Measurements from ENCODE around the gene RANBP10. TPM values are rescaled to one million over a fixed set of nuclear protein-coding genes. Genes with fewer than 3 reads are reported as not detected.

Gene RANBP10
- total RNA-seq, 2 donors from 2014 or later = 14.7 to 22.5 TPM

DNA sequence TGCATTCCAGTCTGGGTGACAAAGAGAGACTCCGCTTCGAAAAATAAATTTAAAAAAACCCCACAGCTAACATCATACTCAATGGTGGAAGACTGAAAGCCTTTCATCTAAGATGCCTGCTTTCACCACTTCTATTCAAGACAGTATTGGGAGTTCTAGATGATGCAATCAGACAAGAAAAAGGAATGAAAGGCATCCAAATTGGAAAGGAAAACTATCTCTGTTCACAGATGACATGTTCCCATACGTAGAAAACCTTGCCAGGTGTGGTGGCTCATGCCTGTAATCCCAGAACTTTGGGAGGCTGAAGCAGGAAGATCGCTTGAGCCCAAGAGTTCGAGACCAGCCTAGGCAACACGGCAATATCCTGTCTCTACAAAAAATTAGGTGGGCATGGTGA, 31.1 kb downstream of the RANBP10 start:
- H3K36me3 ChIP-seq = no peaks in the 10 kb centered on the region
- H3K9me3 ChIP-seq = no peaks in the 10 kb centered on the region
- H3K27me3 ChIP-seq = no peaks in the 10 kb centered on the region
- TF ChIP-seq, protein P1, sequence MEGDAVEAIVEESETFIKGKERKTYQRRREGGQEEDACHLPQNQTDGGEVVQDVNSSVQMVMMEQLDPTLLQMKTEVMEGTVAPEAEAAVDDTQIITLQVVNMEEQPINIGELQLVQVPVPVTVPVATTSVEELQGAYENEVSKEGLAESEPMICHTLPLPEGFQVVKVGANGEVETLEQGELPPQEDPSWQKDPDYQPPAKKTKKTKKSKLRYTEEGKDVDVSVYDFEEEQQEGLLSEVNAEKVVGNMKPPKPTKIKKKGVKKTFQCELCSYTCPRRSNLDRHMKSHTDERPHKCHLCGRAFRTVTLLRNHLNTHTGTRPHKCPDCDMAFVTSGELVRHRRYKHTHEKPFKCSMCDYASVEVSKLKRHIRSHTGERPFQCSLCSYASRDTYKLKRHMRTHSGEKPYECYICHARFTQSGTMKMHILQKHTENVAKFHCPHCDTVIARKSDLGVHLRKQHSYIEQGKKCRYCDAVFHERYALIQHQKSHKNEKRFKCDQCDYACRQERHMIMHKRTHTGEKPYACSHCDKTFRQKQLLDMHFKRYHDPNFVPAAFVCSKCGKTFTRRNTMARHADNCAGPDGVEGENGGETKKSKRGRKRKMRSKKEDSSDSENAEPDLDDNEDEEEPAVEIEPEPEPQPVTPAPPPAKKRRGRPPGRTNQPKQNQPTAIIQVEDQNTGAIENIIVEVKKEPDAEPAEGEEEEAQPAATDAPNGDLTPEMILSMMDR (IDR thresholded peaks at IDR 0.05) = no peak
- intact Hi-C loops (cut with DNase I) = no loop called here
- H3K27ac ChIP-seq = no peak overlapping the region
- no peak for DNase-seq
- no peak overlapping the region for H3K4me3 ChIP-seq
- no peaks in the 10 kb centered on the region for H3K4me1 ChIP-seq
- H3K9ac ChIP-seq (ENCODE audit: low read depth in 2 of 2, low read length in 2 of 2) = no peak overlapping the region

DNA sequence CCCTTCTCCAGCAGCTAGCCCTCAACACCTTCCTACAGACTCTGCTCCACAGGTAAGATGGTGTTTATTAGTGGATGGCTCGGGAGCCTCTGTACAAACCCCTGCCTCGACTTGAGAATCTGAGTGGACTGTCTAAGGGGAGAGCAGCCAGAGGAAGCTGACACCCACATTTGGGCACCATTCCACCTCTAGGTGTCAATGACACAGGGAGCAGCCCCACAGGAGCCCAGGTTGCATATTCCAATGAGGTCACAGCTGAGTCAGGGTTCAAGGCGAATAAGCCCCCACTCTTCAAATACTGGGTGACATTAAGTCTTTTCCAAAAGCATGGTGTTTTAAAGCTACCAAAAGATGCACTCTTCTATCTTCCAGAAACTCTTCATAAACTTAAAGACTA, 31.9 kb downstream of the RANBP10 start:
- DNase-seq = no peak
- intact Hi-C loops (cut with DNase I) = no loop called here
- no peak overlapping the region for H3K9ac ChIP-seq (ENCODE audit: low read depth in 2 of 2, low read length in 2 of 2)
- H3K9me3 ChIP-seq = no peaks in the 10 kb centered on the region
- no peaks in the 10 kb centered on the region for H3K36me3 ChIP-seq
- no peaks in the 10 kb centered on the region for H3K27me3 ChIP-seq
- H3K4me3 ChIP-seq = no peak overlapping the region
- H3K27ac ChIP-seq = no peak overlapping the region
- no peaks in the 10 kb centered on the region for H3K4me1 ChIP-seq
- TF ChIP-seq, protein P1 (IDR thresholded peaks at IDR 0.05) = no peak

DNA sequence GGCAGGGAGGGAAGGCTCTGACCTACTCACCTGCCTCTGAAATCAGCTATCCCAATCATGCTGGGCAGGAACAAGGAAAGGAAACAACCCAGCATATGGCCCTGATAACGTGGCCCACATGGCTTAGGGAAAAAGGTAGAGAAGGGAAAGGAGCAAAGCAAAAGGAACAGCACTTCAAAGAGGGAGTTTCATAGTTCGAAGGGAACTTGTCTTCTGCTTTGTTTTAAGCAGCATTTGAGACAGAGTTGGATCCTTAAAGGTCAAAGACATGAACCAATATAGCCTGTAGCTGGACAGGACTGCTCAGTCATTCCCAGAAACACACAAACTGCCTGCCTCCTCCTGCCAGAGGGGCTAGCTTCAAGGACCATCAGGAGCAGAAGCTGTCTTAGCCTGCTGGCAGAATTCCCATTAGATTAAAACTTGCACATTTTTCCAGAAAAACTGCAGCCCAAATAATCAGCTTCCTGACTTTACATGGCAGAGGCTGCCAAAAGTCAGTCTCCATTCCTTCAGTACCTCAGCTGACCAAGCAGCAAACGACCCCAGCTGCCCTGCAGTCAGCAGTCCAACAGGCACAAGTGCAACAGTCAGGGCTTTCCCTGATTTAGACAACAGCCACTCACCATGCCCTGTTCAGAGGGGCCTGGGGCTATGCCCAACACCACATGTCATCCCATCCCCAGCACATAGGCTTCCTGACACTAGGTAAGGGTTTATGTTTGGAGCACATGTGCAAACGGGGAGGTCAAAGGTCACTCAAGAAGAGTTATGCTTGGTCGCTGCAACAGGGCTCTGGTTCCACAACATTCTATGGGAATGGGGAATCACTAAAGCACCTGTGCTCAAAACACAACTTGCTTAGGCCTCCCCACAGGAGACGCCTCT, 32.5 kb downstream of the RANBP10 start:
- no peak overlapping the region for H3K9ac ChIP-seq (ENCODE audit: low read depth in 2 of 2, low read length in 2 of 2)
- DNase-seq = no peak
- H3K27me3 ChIP-seq = no peaks in the 10 kb centered on the region
- intact Hi-C loops (cut with DNase I) = no loop called here
- H3K36me3 ChIP-seq = no peaks in the 10 kb centered on the region
- TF ChIP-seq, protein P1 (IDR thresholded peaks at IDR 0.05) = no peak
- no peak overlapping the region for H3K4me3 ChIP-seq
- no peak overlapping the region for H3K27ac ChIP-seq
- no peaks in the 10 kb centered on the region for H3K4me1 ChIP-seq
- no peaks in the 10 kb centered on the region for H3K9me3 ChIP-seq

DNA sequence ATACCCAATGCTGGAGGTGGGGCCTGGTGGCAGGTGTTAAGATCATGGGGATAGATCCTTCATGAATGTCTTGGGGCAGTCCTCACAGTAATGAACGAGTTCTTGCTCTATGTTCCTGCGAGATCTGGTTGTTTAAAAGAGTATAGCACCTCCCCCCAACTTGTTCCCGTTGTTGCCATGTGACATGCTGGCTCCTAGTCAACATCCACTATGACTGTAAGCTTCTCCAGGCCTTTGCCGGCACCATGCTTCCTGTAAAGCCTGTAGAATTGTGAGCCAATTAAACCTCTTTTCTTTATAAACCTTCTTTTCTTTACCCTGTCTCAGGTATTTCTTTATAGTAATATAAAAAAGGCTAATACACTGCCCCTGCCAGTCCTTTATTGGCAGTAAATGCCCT, 33.3 kb downstream of the RANBP10 start:
- DNase-seq = no peak
- Histone ChIP-seq H3K9me3 (no peaks in the 10 kb centered on the region), H3K36me3 (no peaks in the 10 kb centered on the region), H3K9ac (ENCODE audit: low read depth in 2 of 2, low read length in 2 of 2) (no peak overlapping the region), H3K27me3 (no peaks in the 10 kb centered on the region), H3K4me1 (no peaks in the 10 kb centered on the region), H3K27ac (no peak overlapping the region), H3K4me3 (no peak overlapping the region)
- TF ChIP-seq, protein P1 (IDR thresholded peaks at IDR 0.05) = no peak
- intact Hi-C loops (cut with DNase I) = no loop called here

DNA sequence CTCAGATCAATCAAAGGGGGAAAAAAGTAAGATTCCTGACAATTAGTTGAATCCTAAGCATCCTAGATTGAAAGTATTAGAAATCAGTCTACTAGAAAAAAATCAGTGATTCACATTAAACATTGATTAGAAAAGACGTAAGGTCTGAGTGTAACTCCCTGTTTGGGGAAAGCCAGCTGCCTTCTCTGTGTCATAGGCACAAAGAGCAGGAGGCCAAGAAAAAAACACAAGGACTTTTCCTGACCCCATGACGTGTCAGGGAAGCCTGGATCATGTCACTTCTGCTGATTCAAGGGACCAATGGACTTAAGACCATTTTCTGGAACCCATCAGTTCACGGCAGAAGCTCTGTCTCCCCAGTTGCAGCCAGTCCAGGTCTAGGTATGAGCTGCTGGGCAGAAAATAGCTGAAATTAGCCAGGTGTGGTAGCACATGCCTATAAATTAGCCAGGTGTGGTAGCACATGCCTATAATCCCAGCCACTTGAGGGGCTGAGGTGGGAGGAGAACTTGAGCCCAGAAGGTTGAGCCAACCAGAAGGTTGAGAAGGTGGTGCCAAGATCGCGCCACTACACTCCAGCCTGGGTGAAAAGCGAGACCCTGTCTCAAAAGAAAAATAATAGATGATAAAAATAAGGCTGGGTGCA, 35.9 kb downstream of the RANBP10 start:
- no peaks in the 10 kb centered on the region for H3K36me3 ChIP-seq
- intact Hi-C loops (cut with DNase I) = no loop called here
- H3K9me3 ChIP-seq = no peaks in the 10 kb centered on the region
- no peak overlapping the region for H3K4me3 ChIP-seq
- TF ChIP-seq, protein P1 (IDR thresholded peaks at IDR 0.05) = no peak
- H3K9ac ChIP-seq (ENCODE audit: low read depth in 2 of 2, low read length in 2 of 2) = no peak overlapping the region
- H3K27ac ChIP-seq = no peak overlapping the region
- no peaks in the 10 kb centered on the region for H3K27me3 ChIP-seq
- H3K4me1 ChIP-seq = no peaks in the 10 kb centered on the region
- no peak for DNase-seq
